HEK293 (cell line): Measurements from ENCODE around the gene RCHY1.

Source experiments
- CTCF ChIA-PET: fragments of 350-600 bp; formaldehyde crosslinking; extraction: SDS; loops from one replicate; lab custom pipeline; 2021; ENCODE audit warnings: antibody characterized with exemption; lab: Yijun Ruan, JAX
- POLR2A ChIA-PET: fragments of 300-600 bp; formaldehyde crosslinking; extraction: SDS; loops from one replicate; lab custom pipeline; 2020; ENCODE audit warnings: antibody characterized with exemption, inconsistent platforms; lab: Yijun Ruan, JAX
- H3K27ac ChIP-seq: fragments of 200-500 bp; sonication (Bioruptor generic); 2 replicates; pipeline ENCODE4 v1.5.1; 2014; ENCODE audit warnings: low read depth, low read length, control low read depth, inconsistent platforms; ENCODE audit errors: extremely low read depth
- H3K36me3 ChIP-seq, 2 experiments: fragments of 200-500 bp in 1 of 2; sonication (Bioruptor generic) in 1 of 2; 1 replicate in 1 of 2; 2 replicates in 1 of 2; pipeline ENCODE4 v1.5.1; 2014 to 2017; ENCODE audit warnings: inconsistent platforms in 2 of 2, low read length in 2 of 2; ENCODE audit not compliant: control insufficient read depth in 2 of 2, insufficient read depth in 1 of 2
- H3K4me1 ChIP-seq: fragments of 200-500 bp; sonication (Bioruptor generic); 2 replicates; pipeline ENCODE4 v1.5.1; 2014; ENCODE audit warnings: mild to moderate bottlenecking, low read length, inconsistent platforms; ENCODE audit not compliant: control insufficient read depth, insufficient read depth
- H3K4me3 ChIP-seq: 2 replicates; pipeline ENCODE4 v1.5.1; 2011; ENCODE audit warnings: low read depth, mild to moderate bottlenecking, control low read depth, low read length, moderate library complexity
- H3K9me3 ChIP-seq: fragments of 200-500 bp; sonication (Bioruptor generic); 2 replicates; pipeline ENCODE4 v1.5.1; 2014; ENCODE audit warnings: low read depth, low read length, inconsistent platforms; ENCODE audit not compliant: control insufficient read depth, insufficient read depth
- CTCF ChIP-seq: fragments of 450-650 bp; formaldehyde crosslinking; IDR thresholded peaks from 2 replicates; pipeline ENCODE4 v1.5.1; 2016; ENCODE audit warnings: missing biosample characterization, missing genetic modification characterization
- GLI4 ChIP-seq: fragments of 450-650 bp; formaldehyde crosslinking; IDR thresholded peaks from 2 replicates; pipeline ENCODE4 v1.5.1; 2016; ENCODE audit warnings: missing biosample characterization, missing genetic modification characterization
- GLIS1 ChIP-seq: fragments of 450-650 bp; formaldehyde crosslinking; IDR thresholded peaks from 2 replicates; pipeline ENCODE4 v1.5.1; 2016; ENCODE audit warnings: missing biosample characterization, missing genetic modification characterization
- KLF16 ChIP-seq: fragments of 450-650 bp; formaldehyde crosslinking; IDR thresholded peaks from 2 replicates; pipeline ENCODE4 v1.5.1; 2017; ENCODE audit warnings: missing biosample characterization, missing genetic modification characterization
- KLF8 ChIP-seq: fragments of 450-650 bp; formaldehyde crosslinking; IDR thresholded peaks from 2 replicates; pipeline ENCODE4 v1.5.1; 2016; ENCODE audit warnings: missing biosample characterization, missing genetic modification characterization
- PRDM10 ChIP-seq: fragments of 450-650 bp; formaldehyde crosslinking; IDR thresholded peaks from 2 replicates; pipeline ENCODE4 v1.5.1; 2016; ENCODE audit warnings: missing biosample characterization, missing genetic modification characterization
- WT1 ChIP-seq: fragments of 450-650 bp; formaldehyde crosslinking; IDR thresholded peaks from 2 replicates; pipeline ENCODE4 v1.5.1; 2016; ENCODE audit warnings: missing biosample characterization, missing genetic modification characterization
- ZBTB1 ChIP-seq: fragments of 450-650 bp; formaldehyde crosslinking; IDR thresholded peaks from 2 replicates; pipeline ENCODE4 v1.5.1; 2016; ENCODE audit warnings: missing biosample characterization, missing genetic modification characterization
- ZBTB8A ChIP-seq: fragments of 450-650 bp; formaldehyde crosslinking; IDR thresholded peaks from 2 replicates; pipeline ENCODE4 v1.5.1; 2016; ENCODE audit warnings: missing biosample characterization, missing genetic modification characterization
- ZIC2 ChIP-seq: fragments of 450-650 bp; formaldehyde crosslinking; IDR thresholded peaks from 2 replicates; pipeline ENCODE4 v1.5.1; 2016; ENCODE audit warnings: missing biosample characterization, missing genetic modification characterization
- ZNF350 ChIP-seq: fragments of 450-650 bp; formaldehyde crosslinking; IDR thresholded peaks from 2 replicates; pipeline ENCODE4 v1.5.0; 2017; ENCODE audit warnings: missing biosample characterization, mild to moderate bottlenecking, missing genetic modification characterization
- ZNF510 ChIP-seq: fragments of 450-650 bp; formaldehyde crosslinking; IDR thresholded peaks from 2 replicates; pipeline ENCODE4 v1.5.1; 2018; ENCODE audit warnings: mild to moderate bottlenecking, missing genetic modification characterization, missing biosample characterization; ENCODE audit not compliant: insufficient replicate concordance
- ZNF610 ChIP-seq: fragments of 450-650 bp; formaldehyde crosslinking; IDR thresholded peaks from 2 replicates; pipeline ENCODE4 v1.5.1; 2016; ENCODE audit warnings: missing biosample characterization, missing genetic modification characterization, borderline replicate concordance
- ZNF654 ChIP-seq: fragments of 450-650 bp; formaldehyde crosslinking; IDR thresholded peaks from 2 replicates; pipeline ENCODE4 v1.5.1; 2016; ENCODE audit warnings: low read depth, missing biosample characterization, missing genetic modification characterization
- ZNF747 ChIP-seq: fragments of 450-650 bp; formaldehyde crosslinking; IDR thresholded peaks from 2 replicates; pipeline ENCODE4 v1.5.1; 2016; ENCODE audit warnings: missing biosample characterization, missing genetic modification characterization
- ZNF76 ChIP-seq: fragments of 450-650 bp; formaldehyde crosslinking; IDR thresholded peaks from 2 replicates; pipeline ENCODE4; 2016; ENCODE audit warnings: low read depth, missing biosample characterization, missing genetic modification characterization, borderline replicate concordance
- TF ChIP-seq, protein P1 (sequence below): fragments of 450-650 bp; formaldehyde crosslinking; IDR thresholded peaks from 2 replicates; pipeline ENCODE4 v1.5.1; 2017; ENCODE audit warnings: missing biosample characterization, missing genetic modification characterization
- TF ChIP-seq, protein P2 (sequence below): fragments of 450-650 bp; formaldehyde crosslinking; IDR thresholded peaks from 2 replicates; pipeline ENCODE4 v1.5.1; 2017; ENCODE audit warnings: missing biosample characterization, missing genetic modification characterization
- TF ChIP-seq, protein P3 (sequence below): fragments of 450-650 bp; formaldehyde crosslinking; IDR thresholded peaks from 2 replicates; pipeline ENCODE4 v1.5.1; 2016; ENCODE audit warnings: missing biosample characterization, missing genetic modification characterization

The RCHY1 gene

DNA sequence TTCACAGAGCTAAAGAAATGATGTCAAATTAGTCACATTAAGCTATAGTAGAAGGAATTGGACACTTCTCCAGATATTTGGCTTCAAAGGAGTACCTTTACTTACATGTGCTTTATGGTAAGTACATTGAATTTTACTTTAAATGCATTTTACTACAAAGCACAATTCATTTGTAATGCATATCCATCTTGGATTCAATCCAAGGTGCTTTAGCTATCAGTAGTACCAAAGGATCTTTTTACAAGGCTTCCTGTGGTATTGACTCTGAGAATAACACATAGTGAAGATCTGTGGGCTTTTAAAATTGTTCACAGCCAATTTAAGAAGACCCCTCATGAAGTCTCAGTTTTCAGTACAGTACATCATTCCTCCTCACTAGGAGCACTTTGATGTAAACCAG lies 13.3 kb upstream of the RCHY1 start:
- ChIA-PET POLR2A (no interaction called here), CTCF (no interaction called here)
- no peak overlapping the region for H3K4me3 ChIP-seq
- no peak overlapping the region for H3K27ac ChIP-seq
- H3K9me3 ChIP-seq: no peaks in the 10 kb centered on the region
- TF ChIP-seq PRDM10 (tag by site-specific recombination) (no peak), ZNF510 (tag by site-specific recombination) (no peak), GLIS1 (tag by site-specific recombination) (peak; percentile 40; the same call in 1 of the 2 replicates), GLI4 (no peak), ZIC2 (0 out of 2 replicates have a peak, but pooled peaks have one; percentile 19)
- TF ChIP-seq, protein P1, sequence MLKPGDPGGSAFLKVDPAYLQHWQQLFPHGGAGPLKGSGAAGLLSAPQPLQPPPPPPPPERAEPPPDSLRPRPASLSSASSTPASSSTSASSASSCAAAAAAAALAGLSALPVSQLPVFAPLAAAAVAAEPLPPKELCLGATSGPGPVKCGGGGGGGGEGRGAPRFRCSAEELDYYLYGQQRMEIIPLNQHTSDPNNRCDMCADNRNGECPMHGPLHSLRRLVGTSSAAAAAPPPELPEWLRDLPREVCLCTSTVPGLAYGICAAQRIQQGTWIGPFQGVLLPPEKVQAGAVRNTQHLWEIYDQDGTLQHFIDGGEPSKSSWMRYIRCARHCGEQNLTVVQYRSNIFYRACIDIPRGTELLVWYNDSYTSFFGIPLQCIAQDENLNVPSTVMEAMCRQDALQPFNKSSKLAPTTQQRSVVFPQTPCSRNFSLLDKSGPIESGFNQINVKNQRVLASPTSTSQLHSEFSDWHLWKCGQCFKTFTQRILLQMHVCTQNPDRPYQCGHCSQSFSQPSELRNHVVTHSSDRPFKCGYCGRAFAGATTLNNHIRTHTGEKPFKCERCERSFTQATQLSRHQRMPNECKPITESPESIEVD: peak; percentile 75
- peaks cover 0 to 75% of the 10 kb centered on the region in 2 experiments; a peak in 2 of 3 replicates for H3K36me3 ChIP-seq
- H3K4me1 ChIP-seq: no peaks in the 10 kb centered on the region

DNA sequence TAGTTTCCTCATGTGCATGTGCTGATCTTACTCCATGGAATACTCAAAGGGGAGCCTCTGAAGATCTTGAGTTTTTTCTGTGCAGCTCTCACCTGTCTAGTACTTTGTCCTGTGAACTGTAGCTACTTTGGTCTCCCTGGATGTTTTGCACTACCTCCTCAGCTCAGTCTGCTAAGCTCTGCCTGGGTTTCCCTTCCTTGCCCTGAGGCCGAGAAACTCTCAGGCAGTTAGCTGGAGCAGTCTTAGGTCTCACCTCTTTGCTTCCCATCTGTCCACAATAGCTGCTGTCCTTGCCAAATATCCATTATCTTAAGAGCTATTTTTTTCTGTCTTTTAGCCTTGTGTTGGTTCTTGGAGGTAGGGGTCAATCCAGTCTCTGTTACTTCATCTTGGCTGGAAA lies 11.7 kb upstream of the RCHY1 start:
- no peak overlapping the region for H3K27ac ChIP-seq
- H3K36me3 ChIP-seq: peaks cover 6 to 73% of the 10 kb centered on the region in 2 experiments
- H3K9me3 ChIP-seq: no peaks in the 10 kb centered on the region
- H3K4me3 ChIP-seq: no peak overlapping the region
- H3K4me1 ChIP-seq: no peaks in the 10 kb centered on the region
- TF ChIP-seq, protein P2, sequence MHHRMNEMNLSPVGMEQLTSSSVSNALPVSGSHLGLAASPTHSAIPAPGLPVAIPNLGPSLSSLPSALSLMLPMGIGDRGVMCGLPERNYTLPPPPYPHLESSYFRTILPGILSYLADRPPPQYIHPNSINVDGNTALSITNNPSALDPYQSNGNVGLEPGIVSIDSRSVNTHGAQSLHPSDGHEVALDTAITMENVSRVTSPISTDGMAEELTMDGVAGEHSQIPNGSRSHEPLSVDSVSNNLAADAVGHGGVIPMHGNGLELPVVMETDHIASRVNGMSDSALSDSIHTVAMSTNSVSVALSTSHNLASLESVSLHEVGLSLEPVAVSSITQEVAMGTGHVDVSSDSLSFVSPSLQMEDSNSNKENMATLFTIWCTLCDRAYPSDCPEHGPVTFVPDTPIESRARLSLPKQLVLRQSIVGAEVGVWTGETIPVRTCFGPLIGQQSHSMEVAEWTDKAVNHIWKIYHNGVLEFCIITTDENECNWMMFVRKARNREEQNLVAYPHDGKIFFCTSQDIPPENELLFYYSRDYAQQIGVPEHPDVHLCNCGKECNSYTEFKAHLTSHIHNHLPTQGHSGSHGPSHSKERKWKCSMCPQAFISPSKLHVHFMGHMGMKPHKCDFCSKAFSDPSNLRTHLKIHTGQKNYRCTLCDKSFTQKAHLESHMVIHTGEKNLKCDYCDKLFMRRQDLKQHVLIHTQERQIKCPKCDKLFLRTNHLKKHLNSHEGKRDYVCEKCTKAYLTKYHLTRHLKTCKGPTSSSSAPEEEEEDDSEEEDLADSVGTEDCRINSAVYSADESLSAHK: 0 out of 2 replicates have a peak, but pooled peaks have one; percentile 14
- TF ChIP-seq ZNF747 (tag by site-specific recombination): no peak
- ChIA-PET CTCF (interaction anchor here (0.6 kb wide), 1 partner anchor 80 kb away, joined by 3 read pairs; no protein-coding TSS in a partner anchor), POLR2A (interaction anchor here (1.0 kb wide), 1 partner anchor 12 kb away, joined by 3 read pairs; the partner anchor contains the start of genes RCHY1 and THAP6)

DNA sequence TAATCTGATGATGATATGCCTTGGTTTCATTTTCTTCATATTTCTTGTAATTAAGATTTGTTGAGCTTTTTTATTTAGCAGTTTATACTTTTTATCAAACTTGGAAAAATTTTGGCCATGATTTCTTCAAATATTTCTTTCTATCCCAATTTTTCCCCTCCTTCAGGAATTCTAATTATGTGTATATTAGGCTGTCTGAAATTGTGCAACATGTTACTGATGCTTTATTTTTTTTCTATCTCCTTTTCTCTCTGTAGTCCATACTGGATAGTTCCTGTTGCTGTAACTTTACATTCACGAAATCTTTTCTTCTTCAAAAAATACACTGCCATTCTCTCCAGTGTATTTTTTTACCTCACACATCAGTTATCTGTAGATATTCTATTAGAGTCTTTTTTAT lies 10.9 kb upstream of the RCHY1 start:
- H3K36me3 ChIP-seq: peaks cover 6 to 73% of the 10 kb centered on the region in 2 experiments
- no peak overlapping the region for H3K4me3 ChIP-seq
- H3K27ac ChIP-seq: no peak overlapping the region
- no peaks in the 10 kb centered on the region for H3K9me3 ChIP-seq
- H3K4me1 ChIP-seq: no peaks in the 10 kb centered on the region
- TF ChIP-seq KLF16 (tag by site-specific recombination) (no peak), WT1 (no peak), KLF8 (tag by site-specific recombination) (no peak), ZBTB1 (tag by site-specific recombination) (no peak), ZNF76 (tag by site-specific recombination) (no peak), ZNF654 (tag by site-specific recombination) (no peak), ZNF350 (no peak), ZBTB8A (no peak), ZNF610 (tag by site-specific recombination) (no peak), CTCF (tag by site-specific recombination) (no peak)
- TF ChIP-seq, protein P3, sequence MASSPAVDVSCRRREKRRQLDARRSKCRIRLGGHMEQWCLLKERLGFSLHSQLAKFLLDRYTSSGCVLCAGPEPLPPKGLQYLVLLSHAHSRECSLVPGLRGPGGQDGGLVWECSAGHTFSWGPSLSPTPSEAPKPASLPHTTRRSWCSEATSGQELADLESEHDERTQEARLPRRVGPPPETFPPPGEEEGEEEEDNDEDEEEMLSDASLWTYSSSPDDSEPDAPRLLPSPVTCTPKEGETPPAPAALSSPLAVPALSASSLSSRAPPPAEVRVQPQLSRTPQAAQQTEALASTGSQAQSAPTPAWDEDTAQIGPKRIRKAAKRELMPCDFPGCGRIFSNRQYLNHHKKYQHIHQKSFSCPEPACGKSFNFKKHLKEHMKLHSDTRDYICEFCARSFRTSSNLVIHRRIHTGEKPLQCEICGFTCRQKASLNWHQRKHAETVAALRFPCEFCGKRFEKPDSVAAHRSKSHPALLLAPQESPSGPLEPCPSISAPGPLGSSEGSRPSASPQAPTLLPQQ (tag by site-specific recombination): no peak
- TF ChIP-seq, all 188 proteins: peak for 0
- ChIA-PET CTCF (no interaction called here), POLR2A (no interaction called here)
